DOHH2 (cell line): ENCODE results near the gene UPF1.

ENCODE experiments used
- H3F3A ChIP-seq: fragments of 200-600 bp; sonication (generic), shearing (Covaris generic); 2 replicates; pipeline ENCODE4 v1.6.0; 2016; ENCODE audit warnings: antibody characterized with exemption, mild to moderate bottlenecking; ENCODE audit not compliant: control insufficient read depth, insufficient read depth
- H3K27ac ChIP-seq: fragments of 200-600 bp; sonication (generic); 2 replicates; pipeline ENCODE4 v1.5.1; 2014; ENCODE audit warnings: low read depth, mild to moderate bottlenecking, low read length, moderate library complexity
- H3K27me3 ChIP-seq: fragments of 200-600 bp; sonication (generic); 2 replicates; pipeline ENCODE4 v1.6.1; 2014; ENCODE audit warnings: mild to moderate bottlenecking, low read length, mixed read lengths; ENCODE audit not compliant: control insufficient read depth
- H3K36me3 ChIP-seq: fragments of 200-600 bp; sonication (generic); 2 replicates; pipeline ENCODE4 v1.6.1; 2014; ENCODE audit warnings: mild to moderate bottlenecking, low read length, moderate library complexity, mixed read lengths; ENCODE audit not compliant: control insufficient read depth
- H3K4me1 ChIP-seq: fragments of 200-600 bp; sonication (generic); 2 replicates; pipeline ENCODE4 v1.6.1; 2014; ENCODE audit warnings: mild to moderate bottlenecking, low read length, mixed read lengths; ENCODE audit not compliant: control insufficient read depth
- H3K4me2 ChIP-seq: fragments of 200-600 bp; sonication (generic); 2 replicates; pipeline ENCODE4 v1.6.0; 2014; ENCODE audit warnings: mild to moderate bottlenecking, low read length, moderate library complexity
- H3K4me3 ChIP-seq: fragments of 200-600 bp; sonication (generic); 2 replicates; pipeline ENCODE4 v1.5.1; 2014; ENCODE audit warnings: mild to moderate bottlenecking, low read length, mixed read lengths
- H3K79me2 ChIP-seq: fragments of 200-600 bp; sonication (generic); 2 replicates; pipeline ENCODE4 v1.6.1; 2014; ENCODE audit warnings: mild to moderate bottlenecking, low read length, mixed read lengths; ENCODE audit not compliant: control insufficient read depth
- H3K9me2 ChIP-seq: fragments of 200-600 bp; sonication (generic); replicated peaks from 2 replicates; pipeline ENCODE4 v1.6.1; 2014; ENCODE audit warnings: mild to moderate bottlenecking, low read length, mixed read lengths; ENCODE audit not compliant: control insufficient read depth
- H3K9me3 ChIP-seq: fragments of 200-600 bp; sonication (generic); 2 replicates; pipeline ENCODE4 v1.6.1; 2014; ENCODE audit warnings: antibody characterized with exemption, low read length, mixed read lengths; ENCODE audit not compliant: control insufficient read depth, insufficient read depth
- H4K20me1 ChIP-seq: fragments of 200-600 bp; sonication (generic); 2 replicates; pipeline ENCODE4 v1.6.0; 2014; ENCODE audit warnings: low read depth, mild to moderate bottlenecking, antibody characterized with exemption, low read length, moderate library complexity; ENCODE audit not compliant: control insufficient read depth, insufficient read depth
- EZH2phosphoT487 ChIP-seq: fragments of 200-600 bp; sonication (generic); IDR thresholded peaks from 2 replicates; pipeline ENCODE4 v1.6.1; 2017; ENCODE audit warnings: borderline replicate concordance, mild to moderate bottlenecking, antibody characterized with exemption, low read length, moderate library complexity, mixed read lengths
- TF ChIP-seq, protein P1 (sequence below): fragments of 200-600 bp; sonication (generic); IDR thresholded peaks from one replicate; pipeline ENCODE4 v1.5.1; 2014; ENCODE audit warnings: antibody characterized with exemption, mild to moderate bottlenecking, low read depth, low read length; ENCODE audit not compliant: poor library complexity, severe bottlenecking

Gene UPF1

DNA sequence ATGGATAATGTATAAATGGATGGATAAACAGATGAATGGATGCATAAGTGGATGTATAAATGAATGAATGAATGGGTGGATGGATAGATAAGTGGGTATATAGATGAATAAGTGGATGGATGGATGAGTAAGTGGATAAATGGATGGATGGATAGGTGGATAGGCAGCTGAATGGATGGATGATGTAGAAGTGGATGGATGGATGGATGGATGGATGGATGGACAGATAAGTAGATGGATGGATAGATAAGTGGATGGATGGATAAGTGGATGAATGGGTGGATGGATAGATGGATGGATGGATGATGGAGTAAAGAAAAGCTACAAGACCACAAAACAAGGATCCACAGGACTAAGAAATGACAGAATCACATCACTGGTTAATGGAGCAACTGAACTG lies 31.7 kb upstream of the UPF1 start:
- Histone ChIP-seq H3K4me3 (no peak overlapping the region), H3K9me3 (no peaks in the 10 kb centered on the region), H3K4me2 (no peak overlapping the region), H3K36me3 (no peaks in the 10 kb centered on the region), H3K27ac (no peak overlapping the region), H3F3A (no peaks in the 10 kb centered on the region), H3K27me3 (peaks cover 30% of the 10 kb centered on the region), H4K20me1 (no peaks in the 10 kb centered on the region), H3K79me2 (no peaks in the 10 kb centered on the region), H3K9me2 (no peaks in the 10 kb centered on the region), H3K4me1 (no peaks in the 10 kb centered on the region)
- TF ChIP-seq EZH2phosphoT487: no peak
- TF ChIP-seq, protein P1, sequence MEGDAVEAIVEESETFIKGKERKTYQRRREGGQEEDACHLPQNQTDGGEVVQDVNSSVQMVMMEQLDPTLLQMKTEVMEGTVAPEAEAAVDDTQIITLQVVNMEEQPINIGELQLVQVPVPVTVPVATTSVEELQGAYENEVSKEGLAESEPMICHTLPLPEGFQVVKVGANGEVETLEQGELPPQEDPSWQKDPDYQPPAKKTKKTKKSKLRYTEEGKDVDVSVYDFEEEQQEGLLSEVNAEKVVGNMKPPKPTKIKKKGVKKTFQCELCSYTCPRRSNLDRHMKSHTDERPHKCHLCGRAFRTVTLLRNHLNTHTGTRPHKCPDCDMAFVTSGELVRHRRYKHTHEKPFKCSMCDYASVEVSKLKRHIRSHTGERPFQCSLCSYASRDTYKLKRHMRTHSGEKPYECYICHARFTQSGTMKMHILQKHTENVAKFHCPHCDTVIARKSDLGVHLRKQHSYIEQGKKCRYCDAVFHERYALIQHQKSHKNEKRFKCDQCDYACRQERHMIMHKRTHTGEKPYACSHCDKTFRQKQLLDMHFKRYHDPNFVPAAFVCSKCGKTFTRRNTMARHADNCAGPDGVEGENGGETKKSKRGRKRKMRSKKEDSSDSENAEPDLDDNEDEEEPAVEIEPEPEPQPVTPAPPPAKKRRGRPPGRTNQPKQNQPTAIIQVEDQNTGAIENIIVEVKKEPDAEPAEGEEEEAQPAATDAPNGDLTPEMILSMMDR: no peak

DNA sequence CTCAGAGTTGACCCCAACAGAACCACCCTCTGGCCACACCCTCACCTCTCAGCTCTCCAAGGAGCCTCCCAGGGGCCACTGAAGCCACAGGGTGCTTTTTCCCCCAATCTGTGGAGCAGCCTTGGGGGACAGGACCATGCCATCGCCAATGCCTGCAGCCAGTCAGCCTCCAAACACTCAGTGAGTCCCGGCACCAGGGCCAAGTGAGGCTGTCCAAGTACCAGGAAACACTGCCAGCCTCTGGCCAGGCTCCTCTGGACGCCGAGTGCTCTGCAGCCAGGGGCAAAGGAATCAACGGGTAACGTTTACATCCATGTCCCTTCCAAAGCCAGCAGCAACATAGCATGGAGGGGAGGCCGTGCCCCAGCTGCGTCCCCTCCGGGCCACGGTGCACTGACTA lies 31.1 kb upstream of the UPF1 start:
- peaks cover 26% of the 10 kb centered on the region for H3K27me3 ChIP-seq
- H3K36me3 ChIP-seq: no peaks in the 10 kb centered on the region
- H3K4me2 ChIP-seq: no peak overlapping the region
- no peaks in the 10 kb centered on the region for H3K9me2 ChIP-seq
- no peak overlapping the region for H3K27ac ChIP-seq
- no peaks in the 10 kb centered on the region for H3K4me1 ChIP-seq
- no peak overlapping the region for H3K4me3 ChIP-seq
- no peak for TF ChIP-seq EZH2phosphoT487
- TF ChIP-seq, protein P1: no peak
- no peaks in the 10 kb centered on the region for H3F3A ChIP-seq
- H4K20me1 ChIP-seq: no peaks in the 10 kb centered on the region
- no peaks in the 10 kb centered on the region for H3K9me3 ChIP-seq
- no peaks in the 10 kb centered on the region for H3K79me2 ChIP-seq

DNA sequence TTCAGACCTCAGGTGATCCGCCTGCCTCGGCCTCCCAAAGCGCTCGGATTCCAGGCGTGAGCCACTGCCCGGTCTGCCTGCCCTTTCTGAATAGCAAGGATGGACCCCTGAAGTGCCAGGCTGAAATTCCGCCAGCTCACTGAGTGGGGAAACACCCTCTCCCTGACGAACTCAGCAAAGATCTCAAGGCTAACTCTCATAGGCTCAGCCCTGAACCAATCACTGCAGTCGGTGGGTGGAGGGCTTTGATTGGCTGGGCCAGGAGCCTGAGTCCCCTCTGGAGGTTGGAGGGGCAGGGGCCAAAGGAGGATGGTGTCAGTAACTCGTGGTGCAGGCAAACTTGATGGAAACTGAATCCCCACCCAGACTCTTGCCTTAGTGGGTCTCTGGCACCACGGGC lies 29.4 kb upstream of the UPF1 start:
- H3F3A ChIP-seq: no peaks in the 10 kb centered on the region
- peaks cover 13% of the 10 kb centered on the region for H3K27me3 ChIP-seq
- no peak overlapping the region for H3K4me3 ChIP-seq
- no peak overlapping the region for H3K27ac ChIP-seq
- no peaks in the 10 kb centered on the region for H3K9me3 ChIP-seq
- H3K36me3 ChIP-seq: no peaks in the 10 kb centered on the region
- TF ChIP-seq, protein P1: no peak
- no peak for TF ChIP-seq EZH2phosphoT487
- H4K20me1 ChIP-seq: no peaks in the 10 kb centered on the region
- H3K4me1 ChIP-seq: no peaks in the 10 kb centered on the region
- H3K79me2 ChIP-seq: no peaks in the 10 kb centered on the region
- no peak overlapping the region for H3K4me2 ChIP-seq
- H3K9me2 ChIP-seq: no peaks in the 10 kb centered on the region

DNA sequence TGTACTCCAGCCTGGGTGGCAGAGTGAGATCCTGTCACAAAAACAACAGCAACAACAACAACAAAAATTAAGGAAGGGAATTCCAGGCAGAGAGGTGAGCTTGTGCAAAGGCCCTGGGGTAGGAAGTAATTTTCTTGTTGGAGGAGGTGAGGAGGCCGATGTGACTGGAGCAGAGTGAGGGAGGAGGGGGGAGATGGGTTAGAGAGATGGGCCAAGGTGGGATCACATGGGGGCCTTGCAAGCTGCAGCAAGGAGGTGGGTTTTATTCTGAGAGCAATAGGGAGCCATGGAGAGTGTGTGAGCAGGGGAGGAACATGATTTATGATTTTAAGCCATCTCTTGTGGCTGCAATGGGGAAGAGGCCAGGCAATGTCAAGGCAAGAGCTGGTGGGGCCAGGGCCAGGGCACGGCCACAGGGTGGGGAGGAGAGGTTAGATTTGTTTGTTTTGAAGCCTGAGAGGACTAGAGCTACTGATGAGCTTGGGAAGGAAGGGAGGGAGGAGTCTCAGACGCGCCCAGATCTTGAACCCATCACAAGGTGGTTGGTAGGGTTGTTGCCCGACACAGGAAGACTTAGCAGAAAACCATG lies 28.1 kb upstream of the UPF1 start:
- no peak overlapping the region for H3K27ac ChIP-seq
- H3K4me2 ChIP-seq: no peak overlapping the region
- no peaks in the 10 kb centered on the region for H3K9me3 ChIP-seq
- H3K9me2 ChIP-seq: no peaks in the 10 kb centered on the region
- no peak overlapping the region for H3K4me3 ChIP-seq
- peaks cover 8% of the 10 kb centered on the region for H3K27me3 ChIP-seq
- no peaks in the 10 kb centered on the region for H4K20me1 ChIP-seq
- H3K4me1 ChIP-seq: no peaks in the 10 kb centered on the region
- no peaks in the 10 kb centered on the region for H3K36me3 ChIP-seq
- no peaks in the 10 kb centered on the region for H3F3A ChIP-seq
- H3K79me2 ChIP-seq: no peaks in the 10 kb centered on the region
- TF ChIP-seq, protein P1: no peak
- no peak for TF ChIP-seq EZH2phosphoT487
